Renal cortex interstitium (tissue), 11 donors: ENCODE measurements around the gene CALB2. TPM values are rescaled to one million over a fixed set of nuclear protein-coding genes. Genes with fewer than 3 reads are reported as not detected.

Experiments
- DNase-seq, 11 donors: peaks; one replicate each; pipeline ENCODE4 v3.0.0-alpha.2; 2013; ENCODE audit warnings: low read depth in 9 of 11, low spot score in 4 of 11; ENCODE audit errors: extremely low read depth in 1 of 11
- polyA plus RNA-seq, 3 donors: library from polyadenylated mRNA; unstranded; fragments of 120-200 nt; gene quantifications; one replicate each; pipeline ENCODE4 v1.2.1, GENCODE V29; 2013; ENCODE audit not compliant: insufficient read length in 3 of 3

CALB2 gene
- polyA plus RNA-seq, 3 donors: 0.42 to 0.74 (median 0.68) TPM

DNA sequence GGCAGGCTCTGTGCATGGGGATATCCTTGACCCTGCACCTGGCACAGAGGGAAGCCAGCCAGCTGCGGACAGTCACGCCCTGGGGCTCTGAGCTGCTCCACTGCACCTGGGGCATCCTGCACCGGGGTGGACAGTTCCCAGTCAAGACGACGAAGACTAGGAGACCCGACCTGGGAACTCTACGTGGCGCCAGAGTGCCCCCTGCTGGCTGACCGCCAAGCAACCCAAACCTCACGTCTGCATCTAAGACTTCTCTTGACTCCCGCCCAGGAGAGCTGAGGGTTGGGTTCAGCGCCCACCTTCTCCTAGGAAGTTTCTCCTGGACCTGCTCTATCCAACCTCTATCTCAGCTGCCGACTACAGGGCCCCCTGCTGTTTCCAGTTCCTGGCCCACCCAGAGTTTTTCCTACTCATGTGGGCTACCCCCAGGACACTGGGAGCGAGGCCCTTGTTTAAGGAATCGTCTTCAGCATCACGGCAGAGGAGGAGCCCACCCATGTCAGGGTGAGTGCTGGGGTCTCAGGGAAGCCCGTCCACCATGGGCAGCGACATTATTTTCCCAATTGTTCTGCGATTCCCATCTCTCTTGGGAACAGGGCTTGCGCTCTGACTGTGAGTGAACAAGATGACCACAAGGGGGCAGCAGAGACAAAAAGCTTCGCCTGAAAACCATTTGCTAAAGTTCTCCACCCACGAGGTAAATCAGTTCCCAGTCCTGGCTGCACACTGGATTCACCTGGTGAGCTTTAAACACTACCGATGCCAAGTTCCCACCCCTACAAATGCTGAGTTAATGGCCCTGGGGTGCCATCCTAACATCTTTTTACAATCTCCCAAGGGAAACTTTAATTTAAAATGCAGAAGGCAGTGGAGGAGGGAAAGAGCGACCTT lies 54.0 kb downstream of the CALB2 start:
- peak in 10 of 11 donors; percentile 58 to 83 (median 69) for DNase-seq

DNA sequence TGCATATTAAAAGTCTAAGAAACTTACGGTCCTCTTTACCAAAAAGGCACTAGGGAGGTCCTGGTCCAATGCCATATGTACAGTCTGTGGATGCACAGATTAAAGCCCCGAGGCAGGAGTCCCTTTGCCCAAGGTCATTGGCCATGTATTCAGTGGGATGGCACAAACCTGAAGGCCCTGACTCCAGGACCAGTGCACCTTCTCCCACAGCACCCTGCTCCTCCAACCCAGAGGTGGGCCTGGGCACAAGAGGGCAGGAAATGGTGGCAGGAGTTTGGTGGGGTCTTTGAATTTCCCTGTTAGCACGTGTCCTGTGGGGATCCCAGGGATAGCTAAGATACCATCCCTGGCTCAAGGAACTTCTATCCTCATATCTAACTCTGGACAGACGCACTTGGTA lies 54.8 kb downstream of the CALB2 start:
- no peak for DNase-seq

DNA sequence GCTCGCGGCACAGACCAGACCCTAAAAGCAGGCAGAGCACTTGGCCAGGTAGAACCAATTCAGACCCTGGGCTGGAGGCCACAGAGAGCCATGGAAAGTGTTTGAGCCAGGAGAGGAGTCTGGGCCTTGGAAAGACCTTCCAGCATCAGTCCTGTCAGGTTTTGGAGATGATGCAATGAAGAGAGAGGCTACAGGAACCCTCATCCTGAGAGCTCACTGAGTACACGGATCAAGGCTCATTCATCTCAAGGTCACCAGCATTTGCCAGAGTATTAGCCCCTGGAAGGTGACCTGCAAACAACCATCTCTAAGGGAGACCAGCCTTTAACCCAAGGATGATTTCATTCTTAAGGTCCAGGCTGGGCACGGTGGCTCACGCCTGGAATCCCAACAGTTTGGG lies 55.5 kb downstream of the CALB2 start:
- DNase-seq: no peak

DNA sequence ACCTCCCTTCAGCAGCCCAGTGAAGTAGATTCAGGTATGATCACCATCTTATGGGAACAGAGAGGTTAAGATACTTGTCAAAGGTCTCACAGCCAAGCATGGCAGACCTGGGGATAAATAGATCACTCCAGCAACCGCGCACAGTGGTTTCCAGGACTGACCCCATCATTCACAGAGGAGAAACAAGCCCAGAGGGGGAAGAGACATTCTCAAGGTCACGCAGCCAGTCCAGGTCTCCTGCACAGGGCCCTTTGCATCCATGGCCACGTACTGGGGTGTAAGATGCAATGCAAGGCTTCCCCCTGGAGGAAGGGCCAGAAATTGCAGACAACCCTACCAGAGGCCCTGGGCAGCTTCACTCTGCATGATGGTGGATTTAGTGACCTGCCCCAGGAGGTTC lies 63.4 kb downstream of the CALB2 start:
- DNase-seq: no peak

DNA sequence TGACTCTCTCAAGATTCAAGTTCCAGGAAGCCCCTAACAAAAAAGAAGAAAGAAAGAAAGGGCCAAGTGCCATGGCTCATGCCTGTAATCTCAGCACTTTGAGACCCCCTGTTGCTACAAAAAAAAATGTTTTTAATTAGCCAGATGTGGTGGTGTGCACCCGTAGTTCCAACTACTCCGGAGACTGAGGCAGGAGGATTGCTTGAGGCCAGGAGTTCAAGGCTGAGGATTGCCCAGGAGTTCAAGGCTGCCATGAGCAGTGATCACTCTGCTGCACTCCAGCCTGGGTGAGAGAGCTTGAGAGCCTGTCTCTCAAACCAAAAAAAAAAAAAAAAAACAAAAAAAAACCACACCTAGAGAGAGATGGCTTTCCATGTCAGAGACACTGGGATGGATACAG lies 64.5 kb downstream of the CALB2 start:
- no peak for DNase-seq

DNA sequence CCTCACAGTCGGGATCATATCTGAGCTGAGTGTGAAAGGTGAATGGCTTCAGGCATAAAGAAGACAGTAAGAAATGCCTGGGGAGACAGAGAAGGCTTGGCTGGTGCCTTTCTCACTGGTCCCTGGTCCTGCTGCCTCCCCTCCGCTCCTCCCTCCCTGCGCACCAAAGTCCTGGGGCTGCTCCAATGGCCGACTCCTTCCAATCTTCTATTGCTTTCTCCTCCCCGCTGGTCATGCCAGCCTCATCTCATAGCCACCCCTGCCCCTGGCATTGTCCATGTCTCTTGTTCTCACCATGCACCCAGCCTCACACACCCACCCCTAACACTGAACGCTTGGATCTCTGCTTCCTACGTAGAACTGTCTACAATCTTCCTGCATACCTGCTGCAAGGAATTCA lies 65.3 kb downstream of the CALB2 start:
- DNase-seq: no peak

DNA sequence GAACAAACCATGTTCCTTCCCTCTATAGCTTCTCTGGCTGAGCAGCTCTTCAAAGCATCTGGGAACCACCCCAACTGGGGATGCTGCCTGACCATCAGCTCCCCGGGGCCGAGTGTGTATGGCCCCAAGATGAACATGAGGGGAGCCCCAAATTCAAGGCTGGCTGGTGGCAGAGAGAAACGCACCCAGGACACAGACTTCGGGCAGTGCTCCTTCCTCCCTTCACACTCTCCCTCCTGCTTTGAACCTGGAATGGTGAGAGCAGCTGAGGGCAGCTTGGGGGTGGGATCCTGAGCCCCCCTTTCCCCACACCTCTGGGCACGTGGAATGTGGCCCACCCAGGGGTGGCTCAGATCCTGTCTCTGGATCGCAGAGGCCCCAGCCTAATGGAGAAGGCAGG lies 66.1 kb downstream of the CALB2 start:
- DNase-seq: no peak

DNA sequence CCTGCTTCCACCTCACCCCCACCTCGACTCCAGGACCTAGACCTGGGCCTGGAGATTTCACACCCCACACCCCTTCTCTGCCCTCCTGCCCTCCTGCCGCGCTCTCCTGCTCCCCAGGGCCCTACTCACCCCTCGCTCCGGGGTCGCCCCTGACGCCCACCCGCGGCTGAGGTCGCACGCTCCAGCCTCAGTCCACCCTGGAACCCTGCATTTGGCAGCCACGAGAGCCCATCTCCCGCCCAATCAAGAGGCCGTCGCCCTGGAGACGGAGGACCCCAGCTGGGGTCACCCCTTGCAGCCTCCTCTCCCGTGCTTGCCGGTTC lies 67.2 kb downstream of the CALB2 start:
- DNase-seq: no peak

DNA sequence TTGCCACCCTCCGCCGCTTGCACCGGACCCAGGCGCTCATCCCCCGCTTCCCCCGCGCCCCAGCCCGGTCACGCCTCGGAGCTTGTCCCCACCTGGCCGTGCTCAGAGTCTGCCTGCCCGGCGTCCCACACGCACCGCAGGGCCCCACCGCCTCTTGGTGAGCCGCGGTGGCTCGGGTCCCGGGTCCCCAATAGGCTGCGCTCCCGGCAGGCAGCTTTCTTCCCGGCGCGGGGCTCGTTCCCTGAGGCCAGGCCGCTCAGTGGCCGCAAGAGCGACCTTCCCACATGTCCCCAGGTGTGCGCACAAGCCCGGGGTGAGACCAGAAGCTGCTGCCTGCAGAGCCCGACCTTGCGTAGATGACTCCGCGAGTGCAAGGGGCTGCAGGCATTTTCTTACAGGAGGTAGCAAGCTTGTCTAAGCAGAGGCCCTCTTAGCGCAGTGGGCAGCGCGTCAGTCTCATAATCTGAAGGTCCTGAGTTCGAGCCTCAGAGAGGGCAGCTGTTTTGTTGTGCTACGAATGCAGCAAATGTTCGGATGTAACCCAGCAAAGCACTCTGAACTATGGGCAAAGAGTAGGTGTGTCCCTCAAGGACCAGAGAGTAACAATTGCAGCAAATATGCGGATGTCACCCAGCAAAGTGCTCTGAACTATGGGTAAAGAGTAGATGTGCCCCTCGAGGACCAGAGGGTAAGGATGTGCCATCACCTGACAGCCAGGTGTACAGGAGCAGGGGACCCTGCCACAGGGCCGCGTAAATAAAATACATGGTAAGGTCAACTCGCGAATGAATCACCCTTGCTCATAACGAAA lies 67.8 kb downstream of the CALB2 start:
- peak in 7 of 11 donors; percentile 17 to 44 (median 31) for DNase-seq

DNA sequence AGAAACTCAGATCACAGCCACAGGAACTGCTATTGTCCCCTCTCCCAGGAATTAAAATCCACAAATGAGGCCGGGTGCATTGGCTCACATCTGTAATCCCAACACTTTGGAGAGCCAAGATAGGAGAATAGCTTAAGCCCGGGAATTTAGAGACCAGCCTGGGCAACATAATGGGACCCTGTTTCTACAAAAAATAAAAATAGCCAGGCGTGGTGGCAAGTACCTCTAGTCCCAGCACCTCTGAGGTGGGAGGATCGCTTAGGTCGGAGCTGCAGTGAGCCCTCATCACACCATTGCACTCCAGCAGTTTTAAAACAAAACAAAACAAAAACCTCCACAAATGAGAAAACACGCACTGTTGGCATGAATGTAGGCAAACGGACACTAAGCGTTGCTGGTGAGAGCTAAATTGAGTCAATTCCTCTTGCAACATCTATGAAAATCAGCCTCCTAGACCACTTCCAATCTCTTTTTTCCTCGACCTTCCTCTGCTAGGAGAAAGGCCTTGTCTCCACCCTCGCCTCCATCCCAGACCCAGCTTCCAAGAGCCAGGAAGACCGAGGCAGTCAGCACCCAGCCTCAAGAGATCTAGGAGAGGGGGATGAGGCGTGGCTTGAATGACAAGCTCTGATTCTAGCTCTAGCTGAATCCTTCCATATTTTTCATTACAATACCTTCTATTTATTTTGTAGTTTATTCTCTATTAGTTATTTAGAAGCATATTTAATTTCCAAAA lies 68.5 kb downstream of the CALB2 start:
- DNase-seq: no peak

DNA sequence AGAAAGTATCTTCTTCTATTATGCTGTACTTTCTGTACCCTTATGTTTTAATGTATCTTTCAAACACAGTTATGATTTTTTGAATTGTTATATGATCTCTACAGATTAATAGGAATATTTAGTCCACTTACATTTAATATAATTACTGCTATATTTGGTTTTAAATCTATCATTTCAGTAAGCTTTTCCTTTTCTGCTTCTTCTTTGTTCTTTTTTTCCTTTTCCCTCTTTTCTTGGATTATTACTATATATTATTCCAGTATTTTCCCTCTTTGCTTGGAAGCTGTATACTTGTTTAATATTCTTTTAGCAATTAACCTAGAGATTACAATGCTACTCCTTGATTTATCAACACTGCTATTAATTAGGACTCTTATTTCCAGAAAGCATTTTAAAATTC lies 69.9 kb downstream of the CALB2 start:
- no peak for DNase-seq

DNA sequence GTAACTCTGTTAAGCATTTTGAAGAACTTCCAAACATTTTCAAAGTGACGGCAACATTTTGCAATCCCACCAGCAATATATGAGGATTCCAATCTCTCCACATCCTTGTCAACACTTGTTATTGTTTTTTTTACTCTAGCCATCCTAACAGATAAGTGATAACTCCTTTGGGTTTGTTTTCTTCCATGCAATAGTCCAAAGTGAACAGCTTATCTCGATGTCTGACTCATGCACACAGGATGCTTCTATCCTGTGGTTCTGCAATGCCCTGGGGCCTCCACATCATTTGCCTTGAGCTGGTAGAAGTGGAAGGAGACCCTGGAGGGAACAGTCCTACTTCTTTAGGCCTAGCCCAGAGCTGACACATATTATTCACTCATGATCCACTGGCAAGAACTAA lies 70.4 kb downstream of the CALB2 start:
- DNase-seq: no peak

DNA sequence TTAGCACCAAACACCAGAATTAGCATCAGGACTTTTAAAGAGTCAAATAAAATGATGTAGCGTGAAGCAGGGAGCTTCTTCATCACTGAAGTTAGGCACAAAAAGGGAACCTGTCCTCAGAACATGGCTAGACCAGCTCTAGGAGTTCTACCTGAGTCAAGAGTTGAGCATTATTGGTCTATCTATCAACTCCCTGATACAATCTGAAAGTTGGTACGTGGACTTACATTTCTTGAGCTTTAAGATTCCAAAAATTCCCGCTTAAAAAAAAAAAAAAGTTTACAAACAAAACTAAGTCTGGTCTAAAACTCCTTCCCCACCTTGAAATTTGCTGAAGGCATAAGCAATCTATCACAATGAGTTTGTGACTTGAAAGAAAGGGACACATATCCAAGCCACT lies 71.1 kb downstream of the CALB2 start:
- DNase-seq: no peak

DNA sequence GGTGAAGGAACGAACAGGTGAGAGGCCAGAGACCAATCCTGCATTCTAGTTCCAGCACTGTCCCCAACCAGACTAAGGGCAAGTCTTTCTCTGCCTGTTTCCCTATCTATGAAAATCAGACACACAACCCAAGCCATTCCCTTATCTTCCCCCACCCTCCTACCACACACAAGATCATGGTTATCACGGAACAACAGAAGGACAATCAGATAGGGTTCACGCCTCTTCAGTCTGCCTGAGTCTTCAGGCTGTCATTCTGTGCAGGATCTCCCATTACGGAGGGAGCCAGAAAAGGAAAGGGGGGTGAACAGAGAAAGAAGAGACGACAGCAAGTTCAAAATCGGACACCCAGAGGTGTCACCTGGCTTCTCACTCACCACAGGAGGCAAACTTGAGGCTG lies 72.2 kb downstream of the CALB2 start:
- DNase-seq: no peak

DNA sequence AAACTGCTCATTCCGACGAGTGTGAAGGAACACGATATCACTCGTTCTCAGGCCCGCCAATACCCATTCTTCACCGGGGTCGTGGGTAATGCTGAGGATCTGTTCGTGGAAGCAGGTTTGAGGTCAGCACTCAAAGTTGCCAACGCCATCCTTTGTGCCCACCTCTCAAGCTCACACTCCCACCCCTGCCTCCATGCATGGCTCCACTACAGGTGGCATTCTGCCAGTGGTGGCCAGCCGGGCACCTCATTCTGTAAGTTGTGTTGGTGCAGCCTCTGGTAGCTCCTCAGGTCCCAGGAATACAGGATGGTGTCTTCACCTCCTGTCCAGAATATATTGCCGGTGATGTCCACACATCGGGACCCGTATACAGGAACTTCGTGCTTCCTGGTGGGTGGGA lies 72.7 kb downstream of the CALB2 start:
- DNase-seq: no peak

DNA sequence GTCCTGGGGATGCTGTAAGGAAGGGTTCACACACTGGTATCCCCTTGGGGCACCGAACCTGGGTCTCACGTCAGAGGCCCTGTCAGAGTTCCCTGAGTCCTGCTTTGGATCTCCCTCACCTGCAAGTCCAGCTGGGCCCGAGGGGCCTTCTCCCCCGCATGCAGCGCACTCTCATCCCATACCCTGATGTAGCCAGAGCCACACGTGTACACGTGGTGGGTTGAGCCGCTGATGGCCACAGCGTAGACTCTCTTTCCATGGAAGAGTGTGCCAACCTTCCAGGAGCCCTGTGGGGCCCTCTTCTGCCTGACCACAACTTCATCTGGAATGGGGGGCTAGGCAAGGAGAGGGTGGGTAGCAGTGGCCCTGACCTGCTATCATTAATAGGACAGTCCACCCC lies 73.5 kb downstream of the CALB2 start:
- DNase-seq: no peak

DNA sequence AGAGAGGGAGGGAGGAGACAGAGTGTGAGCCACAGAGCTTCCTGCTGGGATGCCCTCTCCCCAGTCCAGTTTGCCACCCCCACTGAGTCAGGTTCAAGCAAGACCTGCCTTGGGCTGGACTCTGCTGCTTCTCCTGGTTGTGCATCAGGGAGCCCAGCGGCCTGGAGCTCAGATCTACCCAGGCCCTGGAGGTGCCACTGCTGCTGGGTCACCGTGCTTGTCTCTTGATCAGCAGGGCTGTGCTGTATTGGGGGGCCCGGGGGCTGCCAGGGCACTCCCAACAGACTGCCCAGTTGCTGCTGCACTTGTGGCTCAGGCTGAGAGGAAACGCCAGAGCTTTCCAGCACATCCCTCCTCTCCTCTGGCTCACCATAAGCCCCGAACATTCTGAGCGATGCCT lies 74.4 kb downstream of the CALB2 start:
- no peak for DNase-seq

DNA sequence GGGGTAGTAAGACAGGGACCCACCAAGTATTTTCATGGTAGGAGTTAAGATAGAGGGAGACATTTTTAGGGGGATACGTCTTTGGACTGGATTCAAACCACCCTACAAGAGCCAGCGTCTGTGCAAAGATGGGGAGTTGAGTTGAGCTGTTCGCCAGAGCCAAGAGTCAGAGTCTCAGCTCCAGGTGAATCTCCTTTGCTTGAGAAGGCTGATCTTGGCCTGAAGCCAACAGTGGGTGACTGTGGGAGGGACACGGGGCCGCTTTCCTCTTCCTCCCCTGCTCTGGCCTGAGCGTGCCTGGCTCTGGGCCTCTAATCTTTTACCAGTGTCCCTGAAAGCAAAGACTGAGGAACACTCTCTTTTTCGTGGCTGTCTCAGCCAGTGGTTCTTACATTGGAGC lies 78.0 kb downstream of the CALB2 start:
- no peak for DNase-seq

DNA sequence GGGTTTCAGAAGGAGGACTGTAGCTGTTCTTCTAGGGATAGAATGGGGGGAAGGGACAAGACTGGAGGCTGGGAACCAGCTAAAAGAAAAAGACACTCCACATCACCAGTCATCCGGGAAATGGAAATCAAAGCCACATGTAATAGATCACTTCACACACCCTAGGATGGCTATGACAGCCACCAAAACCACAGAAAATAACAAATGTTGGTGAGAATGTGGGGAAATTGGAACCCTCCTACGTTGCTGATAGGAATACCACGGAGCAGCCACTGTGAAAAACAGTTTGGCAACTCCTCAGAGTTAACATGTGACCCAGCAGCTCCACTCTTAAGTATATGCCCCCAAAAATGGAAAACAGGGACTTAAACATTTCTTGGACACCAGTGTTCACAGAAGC lies 81.0 kb downstream of the CALB2 start:
- no peak for DNase-seq
